ENCODE data around the gene CKAP4.

The CKAP4 gene

GRCh38 chr12:106258226-106258625 lies 10.4 kb upstream of the CKAP4 start:
- no peak overlapping the region for H3K27ac ChIP-seq
- TF ChIP-seq CTCF (conservative IDR thresholded peaks at IDR 0.05) = no peak

- no peak for TF ChIP-seq CTCF (conservative IDR thresholded peaks at IDR 0.05)
These were observed 8.7 kb upstream of the CKAP4 start for GRCh38 chr12:106256524-106256923.

GRCh38 chr12:106255952-106256351 lies 8.1 kb upstream of the CKAP4 start:
- no peak for TF ChIP-seq CTCF (conservative IDR thresholded peaks at IDR 0.05)
- H3K27ac ChIP-seq = no peak overlapping the region

More at GRCh38 chr12:106256524-106256923, 8.7 kb upstream of the CKAP4 start:
- H3K27ac ChIP-seq = no peak overlapping the region

- H3K27ac ChIP-seq = no peak overlapping the region
- no peak for TF ChIP-seq CTCF (conservative IDR thresholded peaks at IDR 0.05)
These were observed 7.7 kb upstream of the CKAP4 start for GRCh38 chr12:106255493-106255892.

- H3K27ac ChIP-seq = no peak overlapping the region
- no peak for TF ChIP-seq CTCF (conservative IDR thresholded peaks at IDR 0.05)
These were observed 6.9 kb upstream of the CKAP4 start for GRCh38 chr12:106254724-106255123.

- H3K27ac ChIP-seq = no peak overlapping the region
- no peak for TF ChIP-seq CTCF (conservative IDR thresholded peaks at IDR 0.05)
These were observed 4.0 kb upstream of the CKAP4 start for GRCh38 chr12:106251631-106252455.

GRCh38 chr12:106249411-106250135 lies 1.8 kb upstream of the CKAP4 start:
- H3K27ac ChIP-seq = no peak overlapping the region

More at GRCh38 chr12:106249411-106250135, 1.8 kb upstream of the CKAP4 start:
- no peak for TF ChIP-seq CTCF (conservative IDR thresholded peaks at IDR 0.05)

Measured in VCaP (cell line).